GM12878 (cell line): Measurements from ENCODE around the gene RSPH1. TPM values are rescaled to one million over a fixed set of nuclear protein-coding genes. Genes with fewer than 3 reads are reported as not detected.
A peak's percentile ranks its signal among the peaks of the same experiment; 100 is the strongest.

ENCODE experiments used
- BACH1 ChIP-seq: fragments of 450-650 bp; IDR thresholded peaks from 2 replicates; pipeline ENCODE4 v1.6.1; 2017; ENCODE audit warnings: mild to moderate bottlenecking, borderline replicate concordance
- EP300 ChIP-seq, 2 experiments: fragments of 150-350 bp in 1 of 2; IDR thresholded peaks; 2 replicates each; pipeline ENCODE4 v1.6.1; 2011 to 2012; ENCODE audit warnings: low read depth in 2 of 2, low read length in 2 of 2, borderline replicate concordance in 1 of 2, improper control_type of control experiment in 1 of 2, inconsistent platforms in 1 of 2; ENCODE audit not compliant: control insufficient read depth in 1 of 2
- FOXK2 ChIP-seq: fragments of 450-650 bp; IDR thresholded peaks from 2 replicates; pipeline ENCODE4 v1.6.1; 2017; ENCODE audit warnings: mild to moderate bottlenecking, moderate library complexity
- IRF3 ChIP-seq: fragments of 450-650 bp; IDR thresholded peaks from 2 replicates; pipeline ENCODE4 v1.6.1; 2014; ENCODE audit warnings: mild to moderate bottlenecking
- JUNB ChIP-seq: IDR thresholded peaks from 2 replicates; pipeline ENCODE4 v1.6.1; 2016; ENCODE audit warnings: antibody characterized with exemption, mild to moderate bottlenecking
- JUND ChIP-seq: IDR thresholded peaks from 2 replicates; pipeline ENCODE4 v1.6.1; 2012; ENCODE audit warnings: low read depth, mild to moderate bottlenecking, low read length, improper control_type of control experiment, moderate library complexity
- MEF2B ChIP-seq: fragments of 450-650 bp; IDR thresholded peaks from 2 replicates; pipeline ENCODE4 v1.6.1; 2018; ENCODE audit warnings: mild to moderate bottlenecking, moderate library complexity; ENCODE audit not compliant: partially characterized antibody, poor library complexity, severe bottlenecking
- NR2C1 ChIP-seq: fragments of 450-650 bp; IDR thresholded peaks from 2 replicates; pipeline ENCODE4 v1.6.1; 2017; ENCODE audit warnings: antibody characterized with exemption, mild to moderate bottlenecking, moderate library complexity
- NR2C2 ChIP-seq: IDR thresholded peaks from 2 replicates; pipeline ENCODE4 v1.6.1; 2011; ENCODE audit warnings: borderline replicate concordance, low read depth; ENCODE audit not compliant: control insufficient read depth, insufficient read length
- NR2F1 ChIP-seq: fragments of 450-650 bp; conservative IDR thresholded peaks from 2 replicates; pipeline ENCODE4 v1.6.1; 2017; ENCODE audit warnings: mild to moderate bottlenecking
- PBX3 ChIP-seq: IDR thresholded peaks from 2 replicates; pipeline ENCODE4 v1.6.1; 2011; ENCODE audit warnings: mild to moderate bottlenecking, low read depth, low read length, moderate library complexity; ENCODE audit not compliant: insufficient replicate concordance
- PKNOX1 ChIP-seq: fragments of 450-650 bp; IDR thresholded peaks from 2 replicates; pipeline ENCODE4 v1.6.1; 2016; ENCODE audit warnings: mild to moderate bottlenecking
- RAD51 ChIP-seq: fragments of 450-650 bp; IDR thresholded peaks from 2 replicates; pipeline ENCODE4 v1.6.1; 2016; ENCODE audit warnings: moderate library complexity, mild to moderate bottlenecking, inconsistent platforms
- RCOR1 ChIP-seq: conservative IDR thresholded peaks from 2 replicates; pipeline ENCODE4 v1.6.1; 2012; ENCODE audit warnings: low read depth, low read length, improper control_type of control experiment
- RUNX3 ChIP-seq: IDR thresholded peaks from 2 replicates; pipeline ENCODE4 v1.6.1; 2012; ENCODE audit warnings: low read length, inconsistent platforms
- SMARCA5 ChIP-seq: fragments of 450-650 bp; IDR thresholded peaks from 2 replicates; pipeline ENCODE4 v1.6.1; 2017; ENCODE audit warnings: mild to moderate bottlenecking
- SUZ12 ChIP-seq: fragments of 200-600 bp; sonication (generic); IDR thresholded peaks from one replicate; pipeline ENCODE4 v1.6.1; 2018; ENCODE audit warnings: antibody characterized with exemption, mild to moderate bottlenecking; ENCODE audit not compliant: unreplicated experiment
- YY1 ChIP-seq: IDR thresholded peaks from 2 replicates; pipeline ENCODE4 v1.6.1; 2011; ENCODE audit warnings: low read depth, mild to moderate bottlenecking, low read length
- ZBTB11 ChIP-seq: fragments of 450-650 bp; formaldehyde crosslinking; IDR thresholded peaks from 2 replicates; pipeline ENCODE4 v1.5.0; 2022; ENCODE audit warnings: mild to moderate bottlenecking, missing genetic modification characterization
- ZNF207 ChIP-seq: fragments of 450-650 bp; IDR thresholded peaks from 2 replicates; pipeline ENCODE4 v1.6.1; 2014; ENCODE audit warnings: antibody characterized with exemption, mild to moderate bottlenecking, borderline replicate concordance
- ZNF24 ChIP-seq: fragments of 450-650 bp; IDR thresholded peaks from 2 replicates; pipeline ENCODE4 v1.6.1; 2017; ENCODE audit warnings: antibody characterized with exemption, mild to moderate bottlenecking
- ZNF622 ChIP-seq: fragments of 450-650 bp; IDR thresholded peaks from 2 replicates; pipeline ENCODE4 v1.6.1; 2017; ENCODE audit warnings: mild to moderate bottlenecking, inconsistent platforms
- polyA plus RNA-seq, 11 experiments: library from polyadenylated mRNA; depleted of rRNA in 4 of 11; unstranded in 6 of 11; stranded (reverse) in 5 of 11; fragments of >200 nt; fragmentation: Nextera tagmentation in 4 of 11; fragmentation: Illumina TruSeq in 1 of 11; extraction: Ambion mirVana in 4 of 11; extraction: Trizol in 1 of 11; gene quantifications; 1 replicate in 1 of 11; 2 replicates in 10 of 11; pipeline versions ENCODE4 v1.2.1 to v1.2.3, GENCODE V29; 2011 to 2016; ENCODE audit warnings: inconsistent platforms in 2 of 11, missing spikeins in 2 of 11, low read depth in 1 of 11
- total RNA-seq, 4 experiments: library from RNA; depleted of rRNA in 3 of 4; stranded (reverse); fragments of >200 nt in 3 of 4; fragmentation: Illumina TruSeq in 1 of 4; extraction: Trizol in 1 of 4; gene quantifications; 2 replicates each; pipeline versions ENCODE4 v1.2.1 to v1.2.3, GENCODE V29; 2013 to 2021
- TF ChIP-seq, protein P1 (sequence below): fragments of 450-650 bp; IDR thresholded peaks from 2 replicates; pipeline ENCODE4 v1.6.1; 2017; ENCODE audit warnings: low read depth, mild to moderate bottlenecking, moderate library complexity

Gene RSPH1
- total and polyA plus RNA-seq, 10 of the 15 experiments (the other 5 are each of a cell fraction or from before 2014, with no cell fraction given) = 0.11 to 1.4 (median 0.38) TPM

DNA sequence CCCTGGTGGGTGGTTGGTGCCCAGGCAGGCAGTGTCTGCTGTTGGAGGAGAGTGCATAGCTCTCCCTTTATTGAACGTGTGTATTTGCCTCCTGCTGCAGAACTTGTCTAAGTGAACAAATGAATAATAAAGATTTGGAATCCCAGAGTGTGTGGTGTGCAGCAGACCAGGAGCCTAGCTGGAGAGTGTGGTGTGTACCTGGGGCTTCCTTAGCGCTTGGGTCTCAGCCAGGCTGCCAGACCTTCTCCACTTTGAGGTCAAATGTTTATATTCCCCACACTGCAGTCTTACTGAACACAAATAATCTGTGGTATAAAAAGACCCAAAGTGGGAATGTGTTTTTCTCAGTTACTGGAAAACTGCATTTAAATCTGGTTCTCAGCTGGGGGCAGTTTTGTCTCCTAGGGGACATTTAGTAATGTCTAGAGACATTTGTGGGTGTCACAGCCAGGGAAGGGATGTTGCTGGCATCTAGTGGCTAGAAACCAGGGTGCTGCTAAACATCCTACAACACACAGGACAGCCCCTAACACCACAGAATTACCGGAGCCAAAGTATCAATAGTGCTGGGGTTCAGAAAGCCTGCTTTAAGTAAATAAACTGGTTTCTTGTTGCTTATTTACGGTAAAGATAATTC lies 41.2 kb upstream of the RSPH1 start (continued):
- TF ChIP-seq PBX3 (no peak), BACH1 (no peak), MEF2B (peak; percentile 81), RAD51 (no peak), ZNF24 (0 out of 2 replicates have a peak, but pooled peaks have one; percentile 23), ZBTB11 (CRISPR knock-in tag) (no peak), NR2C2 (no peak), SUZ12 (no peak), SMARCA5 (peak; percentile 50; the same call in 1 of the 2 replicates), NR2F1 (no peak), RUNX3 (no peak), FOXK2 (no peak), NR2C1 (no peak), IRF3 (no peak), YY1 (no peak), JUNB (0 out of 2 replicates have a peak, but pooled peaks have one; percentile 13), ZNF207 (no peak), RCOR1 (no peak), EP300 (IDR thresholded peaks at IDR 0.05; ENCODE audit: borderline replicate concordance in 1 of 2, control insufficient read depth in 1 of 2, low read depth in 2 of 2, low read length in 2 of 2) (peak in 1 of 2 experiments; percentile 49; a peak in 1 of 4 replicates), ZNF622 (no peak), JUND (no peak), PKNOX1 (no peak)
- TF ChIP-seq, protein P1, sequence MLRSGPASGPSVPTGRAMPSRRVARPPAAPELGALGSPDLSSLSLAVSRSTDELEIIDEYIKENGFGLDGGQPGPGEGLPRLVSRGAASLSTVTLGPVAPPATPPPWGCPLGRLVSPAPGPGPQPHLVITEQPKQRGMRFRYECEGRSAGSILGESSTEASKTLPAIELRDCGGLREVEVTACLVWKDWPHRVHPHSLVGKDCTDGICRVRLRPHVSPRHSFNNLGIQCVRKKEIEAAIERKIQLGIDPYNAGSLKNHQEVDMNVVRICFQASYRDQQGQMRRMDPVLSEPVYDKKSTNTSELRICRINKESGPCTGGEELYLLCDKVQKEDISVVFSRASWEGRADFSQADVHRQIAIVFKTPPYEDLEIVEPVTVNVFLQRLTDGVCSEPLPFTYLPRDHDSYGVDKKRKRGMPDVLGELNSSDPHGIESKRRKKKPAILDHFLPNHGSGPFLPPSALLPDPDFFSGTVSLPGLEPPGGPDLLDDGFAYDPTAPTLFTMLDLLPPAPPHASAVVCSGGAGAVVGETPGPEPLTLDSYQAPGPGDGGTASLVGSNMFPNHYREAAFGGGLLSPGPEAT = 0 out of 2 replicates have a peak, but pooled peaks have one; percentile 45
